GM10266 (cell line): ENCODE results near the gene DTNB.

Source experiments
- DNase-seq: peaks from one replicate; pipeline ENCODE4 v3.0.0; 2012; ENCODE audit errors: extremely low spot score
- TF ChIP-seq, protein P1 (sequence below): IDR thresholded peaks from 2 replicates; pipeline ENCODE4 v1.5.1; 2012; ENCODE audit warnings: mild to moderate bottlenecking, low read depth; ENCODE audit not compliant: control insufficient read depth, insufficient read depth; ENCODE audit errors: missing control alignments

Gene DTNB

DNA sequence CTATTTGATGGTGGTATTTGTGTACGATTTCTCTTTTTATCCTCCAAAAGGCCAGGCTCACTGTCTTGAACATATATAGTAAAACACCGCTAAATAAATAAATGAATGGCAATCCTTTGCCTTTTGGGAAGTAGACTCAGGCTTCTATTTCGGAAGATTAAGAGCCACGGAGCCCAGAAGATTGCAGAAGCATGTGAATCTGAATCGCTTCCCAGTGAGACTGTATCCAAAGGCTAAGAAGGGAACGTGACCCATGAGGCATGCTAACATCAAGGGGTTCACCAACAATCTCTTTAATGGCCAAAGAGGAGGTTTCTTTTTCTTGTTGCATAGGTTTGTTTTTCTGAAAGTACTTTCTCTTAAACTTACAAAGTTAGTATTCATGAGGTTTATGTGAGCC, 261.6 kb downstream of the DTNB start:
- no peak for DNase-seq
- TF ChIP-seq, protein P1, sequence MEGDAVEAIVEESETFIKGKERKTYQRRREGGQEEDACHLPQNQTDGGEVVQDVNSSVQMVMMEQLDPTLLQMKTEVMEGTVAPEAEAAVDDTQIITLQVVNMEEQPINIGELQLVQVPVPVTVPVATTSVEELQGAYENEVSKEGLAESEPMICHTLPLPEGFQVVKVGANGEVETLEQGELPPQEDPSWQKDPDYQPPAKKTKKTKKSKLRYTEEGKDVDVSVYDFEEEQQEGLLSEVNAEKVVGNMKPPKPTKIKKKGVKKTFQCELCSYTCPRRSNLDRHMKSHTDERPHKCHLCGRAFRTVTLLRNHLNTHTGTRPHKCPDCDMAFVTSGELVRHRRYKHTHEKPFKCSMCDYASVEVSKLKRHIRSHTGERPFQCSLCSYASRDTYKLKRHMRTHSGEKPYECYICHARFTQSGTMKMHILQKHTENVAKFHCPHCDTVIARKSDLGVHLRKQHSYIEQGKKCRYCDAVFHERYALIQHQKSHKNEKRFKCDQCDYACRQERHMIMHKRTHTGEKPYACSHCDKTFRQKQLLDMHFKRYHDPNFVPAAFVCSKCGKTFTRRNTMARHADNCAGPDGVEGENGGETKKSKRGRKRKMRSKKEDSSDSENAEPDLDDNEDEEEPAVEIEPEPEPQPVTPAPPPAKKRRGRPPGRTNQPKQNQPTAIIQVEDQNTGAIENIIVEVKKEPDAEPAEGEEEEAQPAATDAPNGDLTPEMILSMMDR: no peak

DNA sequence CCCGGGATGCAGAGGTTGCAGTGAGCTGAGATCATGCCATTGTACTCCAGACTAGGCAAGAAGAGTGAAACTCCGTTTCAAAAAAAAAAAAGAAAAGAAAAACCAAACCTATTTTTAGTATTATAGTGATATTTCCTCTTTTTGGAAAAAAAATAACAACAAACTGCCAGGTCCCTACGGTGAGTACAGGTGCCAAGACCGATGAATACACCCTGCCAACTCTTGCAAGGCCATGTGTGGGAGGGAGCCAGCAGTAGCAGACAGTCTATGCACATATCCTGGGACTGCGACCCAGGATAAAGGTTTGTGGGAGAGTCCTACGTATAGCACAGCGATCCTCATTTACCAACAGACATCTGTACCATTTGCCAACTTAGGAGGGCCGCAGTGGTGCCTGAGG, 262.1 kb downstream of the DTNB start:
- DNase-seq: no peak
- TF ChIP-seq, protein P1: no peak

DNA sequence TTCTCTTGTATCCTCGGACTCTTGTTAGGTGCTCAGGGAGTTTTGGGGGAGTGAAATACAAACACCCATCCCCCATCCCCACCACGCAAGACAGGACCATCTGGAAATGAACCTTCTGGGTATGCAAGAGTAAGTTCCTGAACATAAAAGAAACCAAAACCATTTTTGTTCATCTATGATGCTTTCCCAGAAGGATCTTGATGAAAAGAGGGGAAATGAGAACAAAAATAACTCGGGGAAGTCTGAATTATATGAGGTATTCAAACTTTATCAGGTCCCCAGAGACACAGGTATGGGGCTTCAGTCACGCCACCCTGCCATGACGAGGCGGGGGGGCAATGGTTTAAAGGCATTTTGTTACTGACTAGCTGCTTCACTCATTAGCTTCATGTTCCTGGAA, 263.0 kb downstream of the DTNB start:
- TF ChIP-seq, protein P1: no peak

DNA sequence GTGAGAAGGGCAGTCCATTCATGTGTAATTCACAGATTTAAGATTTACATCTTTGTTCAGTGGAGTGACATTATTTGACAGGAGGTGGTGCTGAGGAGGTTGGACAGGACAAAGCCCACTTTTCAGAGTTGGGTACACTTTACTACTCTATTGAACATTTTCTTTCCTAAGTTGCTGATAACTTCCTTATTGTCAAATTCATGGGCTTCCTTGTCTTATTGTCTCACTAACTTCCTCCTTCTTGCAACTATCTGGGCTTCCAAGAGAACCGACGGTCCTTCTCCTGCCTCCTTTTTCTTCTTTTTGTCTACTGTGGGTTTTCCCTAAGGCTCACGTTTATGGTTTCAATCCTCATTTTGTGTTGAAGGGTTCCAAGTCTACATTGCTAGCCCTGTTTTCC, 263.9 kb downstream of the DTNB start:
- TF ChIP-seq, protein P1: no peak
- no peak for DNase-seq

More for the DNA sequence above, 263.0 kb downstream of the DTNB start:
- no peak for DNase-seq

DNA sequence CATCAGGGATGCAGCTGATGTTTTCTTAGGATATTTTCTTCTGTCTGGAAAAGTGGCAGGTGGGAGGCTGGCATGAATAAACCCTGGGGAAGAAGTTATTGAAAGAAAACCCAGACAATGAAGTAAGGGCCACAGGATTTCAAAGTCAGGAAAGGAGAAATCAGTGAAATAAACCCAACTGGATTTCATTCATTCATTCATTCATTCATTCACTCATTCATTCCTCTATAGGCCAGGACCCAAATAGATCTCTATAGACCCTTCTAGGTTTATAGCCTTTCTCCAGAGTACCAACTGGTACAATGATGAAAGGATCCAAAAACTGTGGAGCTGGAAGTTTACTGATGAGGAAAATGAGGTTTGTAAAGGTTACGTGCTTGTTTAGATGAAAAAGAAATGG, 264.3 kb downstream of the DTNB start:
- TF ChIP-seq, protein P1: no peak
- DNase-seq: no peak

DNA sequence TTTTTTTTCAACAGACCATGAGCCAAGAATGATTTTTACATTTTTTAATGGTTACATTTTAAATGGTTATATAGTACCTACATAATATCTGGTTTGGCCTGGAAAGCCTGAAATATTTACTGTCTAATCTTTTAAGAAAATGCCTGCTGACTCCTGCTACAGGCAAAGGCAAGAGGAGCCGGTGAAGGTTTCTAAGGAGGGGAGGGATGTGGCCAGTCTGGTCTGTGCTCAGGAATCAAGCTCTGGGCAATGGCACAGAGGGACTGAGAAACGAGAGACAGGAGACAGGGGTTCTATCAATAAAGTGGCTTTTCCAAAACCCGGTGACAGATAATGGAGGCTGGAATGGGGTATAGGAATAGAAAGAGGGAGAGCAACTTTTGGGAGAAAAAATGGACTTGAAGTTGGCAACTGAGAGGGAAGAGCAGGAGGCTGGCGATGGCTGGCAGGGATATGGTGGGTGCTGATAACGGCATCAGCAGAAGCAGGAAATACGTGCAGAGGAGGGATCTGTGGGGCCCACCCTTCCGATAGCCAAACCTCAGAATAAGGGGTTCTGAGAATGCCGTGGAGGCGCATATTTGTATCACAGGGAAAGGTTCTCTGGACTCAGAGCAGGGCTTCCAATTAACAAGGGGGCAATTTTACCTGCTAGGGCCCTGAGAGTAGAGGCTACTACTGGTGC, 267.6 kb downstream of the DTNB start:
- TF ChIP-seq, protein P1: no peak

DNA sequence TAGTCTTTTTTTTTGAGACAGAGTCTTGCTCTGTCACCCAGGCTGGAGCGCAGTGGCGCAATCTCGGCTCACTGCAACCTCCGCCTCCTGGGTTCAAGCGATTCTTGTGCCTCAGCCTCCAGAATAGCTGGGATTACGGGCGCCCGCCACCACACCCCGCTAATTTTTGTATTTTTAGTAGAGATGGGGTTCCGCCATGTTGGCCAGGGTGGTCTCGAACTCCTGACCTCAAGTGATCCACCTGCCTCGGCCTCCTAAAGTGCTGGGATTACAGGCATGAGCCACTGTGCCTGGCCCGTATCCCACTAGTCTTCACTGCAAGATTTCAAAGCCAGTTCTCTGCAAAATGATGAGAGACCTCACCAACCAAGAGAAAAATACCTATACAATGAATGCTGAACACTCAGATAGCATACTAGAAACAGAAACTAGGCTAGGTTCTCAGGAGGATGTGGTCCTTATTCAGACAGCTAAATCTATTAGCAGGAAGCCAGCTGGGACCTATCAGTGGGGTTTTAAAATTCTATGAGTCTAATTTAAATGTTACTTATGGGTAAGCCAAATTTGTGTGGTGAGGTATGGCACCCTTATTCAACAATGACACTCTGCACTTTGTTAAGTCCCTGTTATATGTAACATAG, 270.1 kb downstream of the DTNB start:
- DNase-seq: peak; percentile 77

More for the DNA sequence above, 267.6 kb downstream of the DTNB start:
- DNase-seq: no peak
